GOT3 (cell line): ENCODE measurements around the gene CCNE1.
"Not testable (repeated sequence)": the region's sequence is repeated elsewhere in the genome, so short reads cannot be mapped to it uniquely, and the experiment has no call there.

Source experiments
- DNase-seq: peaks from one replicate; lab custom pipeline; 2025; ENCODE audit warnings: mixed read lengths; lab: John Stamatoyannopoulos, UW

CCNE1 gene

DNA sequence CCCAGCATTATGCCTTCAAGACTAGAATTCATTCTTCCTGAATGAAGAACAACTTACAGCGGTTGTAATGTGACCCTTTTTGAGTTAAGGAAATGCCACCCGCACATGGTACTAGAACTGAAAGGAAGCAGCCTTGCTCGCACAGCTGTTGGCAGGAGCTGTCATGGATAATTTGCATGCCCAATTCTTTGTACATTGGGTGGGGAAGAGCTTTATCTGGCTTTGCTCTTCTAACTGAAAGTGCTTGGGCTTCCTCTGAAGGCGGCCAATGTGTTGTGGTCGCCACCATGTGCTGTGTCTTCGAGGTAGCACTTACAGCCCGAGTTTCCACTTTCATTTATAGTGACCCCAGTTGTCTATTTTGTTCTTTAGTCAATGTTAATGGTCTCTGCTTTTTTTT, 3.4 kb downstream of the CCNE1 start:
- DNase-seq = no peak

- DNase-seq = no peak
These were observed 5.5 kb downstream of the CCNE1 start for GRCh38 chr19:29817316-29817715.

GRCh38 chr19:29819300-29819699, 7.5 kb downstream of the CCNE1 start:
- no peak for DNase-seq

DNA sequence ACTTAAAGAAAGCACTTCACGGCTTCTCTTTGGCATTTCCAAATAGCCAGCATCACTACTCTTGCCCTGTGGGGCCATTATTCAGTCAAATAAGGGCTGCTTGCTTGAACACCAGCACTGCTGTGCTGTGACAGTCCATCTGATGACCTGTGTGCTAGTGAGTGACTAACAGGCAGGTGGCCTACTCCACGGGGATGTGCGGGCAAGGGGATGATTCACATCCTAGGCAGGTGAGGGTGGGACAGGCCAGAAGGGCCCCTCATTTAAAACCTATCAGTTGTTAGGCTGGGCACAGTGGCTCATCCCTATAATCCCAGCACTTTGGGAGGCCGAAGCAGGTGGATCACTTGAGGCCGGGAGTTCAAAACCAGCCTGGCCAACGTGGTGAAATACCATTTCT, 8.2 kb downstream of the CCNE1 start:
- DNase-seq = no peak

GRCh38 chr19:29823581-29824330, 12.0 kb downstream of the CCNE1 start:
- no peak for DNase-seq

- DNase-seq = not testable (repeated sequence)
These were observed 13.5 kb downstream of the CCNE1 start for GRCh38 chr19:29825263-29825662.

DNA sequence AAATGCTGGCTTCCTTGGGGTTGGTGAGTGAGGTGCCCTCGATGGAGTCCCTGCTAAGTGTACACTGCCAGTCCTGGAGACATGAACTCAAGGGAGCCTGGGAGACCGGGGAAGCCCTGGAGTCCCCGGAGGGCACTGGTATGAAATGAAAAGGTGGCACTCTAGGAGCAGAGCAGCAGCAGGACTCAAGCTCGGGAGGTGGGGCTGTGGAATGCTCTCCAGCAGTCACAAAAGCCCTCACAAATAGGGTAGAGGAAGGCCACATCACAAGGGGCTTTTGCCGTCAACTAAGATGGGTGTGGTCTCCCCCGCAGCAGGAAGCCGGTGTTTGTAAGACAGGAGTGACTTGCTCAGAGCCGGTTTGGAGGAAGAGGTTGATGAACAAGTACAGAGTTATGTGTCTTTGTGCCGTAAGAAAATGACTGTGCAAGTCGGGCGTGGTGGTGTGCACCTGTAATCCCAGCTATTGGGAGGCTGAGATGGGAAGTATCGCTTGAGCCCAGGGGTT, 19.3 kb downstream of the CCNE1 start:
- no peak for DNase-seq

DNA sequence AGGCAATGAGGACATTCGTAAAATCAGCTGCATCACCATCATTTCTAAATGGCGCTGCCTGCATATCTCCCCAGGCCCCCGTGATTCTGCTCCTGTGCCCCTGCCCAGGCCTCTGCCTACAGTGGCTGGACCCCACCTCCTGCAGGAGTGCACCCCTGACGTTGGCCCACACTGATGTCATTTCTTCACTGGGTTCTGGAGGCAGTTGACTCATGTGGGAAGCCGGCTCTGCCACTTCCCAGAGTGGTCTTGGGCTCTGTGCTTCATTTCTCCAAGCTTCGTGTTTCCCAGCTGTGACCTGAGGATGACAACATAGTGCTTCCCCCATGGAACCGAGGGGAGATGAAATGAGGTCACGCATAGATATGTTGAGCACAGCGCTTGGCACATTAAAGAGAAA, 19.9 kb downstream of the CCNE1 start:
- no peak for DNase-seq

DNA sequence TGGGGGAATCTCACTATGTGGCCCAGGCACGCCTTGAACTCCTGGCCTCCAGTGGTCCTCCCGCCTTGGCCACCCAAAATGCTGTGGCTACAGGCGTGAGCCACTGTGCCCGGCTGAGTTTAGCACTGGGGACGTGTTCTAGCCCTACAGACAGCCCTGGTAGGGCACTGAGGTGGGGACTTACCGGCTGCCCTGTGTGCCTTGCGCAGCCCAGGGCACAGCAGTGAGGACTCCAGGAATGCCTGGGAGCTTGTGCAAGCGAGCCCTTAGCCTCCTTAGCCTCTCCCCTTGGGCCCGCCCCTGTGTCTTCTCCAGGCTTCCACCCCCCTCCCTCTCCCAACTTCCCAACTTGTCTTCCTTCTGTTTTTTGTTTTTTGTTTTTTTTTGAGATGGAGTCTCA, 21.0 kb downstream of the CCNE1 start:
- DNase-seq = no peak

GRCh38 chr19:29833614-29834261, 21.9 kb downstream of the CCNE1 start:
- DNase-seq = no peak

DNA sequence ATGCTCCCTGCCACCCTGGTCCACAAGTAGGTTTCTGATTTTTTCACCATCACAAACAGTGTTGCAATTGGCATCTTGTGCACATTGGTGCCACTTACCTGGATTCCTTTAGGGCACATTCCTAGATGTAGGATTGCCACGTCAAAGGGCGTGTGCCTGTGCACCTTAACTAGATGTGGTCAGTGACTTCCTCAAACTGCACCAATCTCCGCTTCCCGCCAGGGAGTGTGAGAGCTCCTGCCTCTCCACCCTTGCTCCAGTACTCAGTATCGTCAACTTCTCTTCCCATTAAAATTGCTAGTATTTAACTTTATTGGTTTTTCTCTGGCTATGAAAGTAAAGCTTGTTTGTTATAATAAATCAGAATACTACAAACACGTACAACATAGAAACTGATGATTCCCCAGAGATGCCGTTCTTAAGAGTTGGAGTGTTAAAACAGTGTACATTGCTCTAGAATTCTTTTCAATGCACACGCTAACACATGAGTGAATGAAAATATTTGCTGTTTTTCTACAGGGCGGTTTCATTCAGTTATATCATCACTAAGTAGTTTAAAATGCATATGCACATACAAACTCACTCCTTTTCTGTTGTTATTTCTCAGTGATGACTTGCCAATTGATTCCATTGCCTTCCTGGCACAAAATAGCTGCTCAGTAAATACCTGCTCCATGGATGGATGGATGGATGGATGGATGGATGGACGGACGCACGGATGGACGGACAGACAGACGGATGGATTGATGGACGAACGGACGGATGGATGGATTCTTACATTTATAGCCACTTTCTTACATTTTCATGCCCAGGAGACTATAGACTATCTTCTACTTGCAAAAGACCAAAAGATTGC, 23.4 kb downstream of the CCNE1 start:
- DNase-seq = no peak

DNA sequence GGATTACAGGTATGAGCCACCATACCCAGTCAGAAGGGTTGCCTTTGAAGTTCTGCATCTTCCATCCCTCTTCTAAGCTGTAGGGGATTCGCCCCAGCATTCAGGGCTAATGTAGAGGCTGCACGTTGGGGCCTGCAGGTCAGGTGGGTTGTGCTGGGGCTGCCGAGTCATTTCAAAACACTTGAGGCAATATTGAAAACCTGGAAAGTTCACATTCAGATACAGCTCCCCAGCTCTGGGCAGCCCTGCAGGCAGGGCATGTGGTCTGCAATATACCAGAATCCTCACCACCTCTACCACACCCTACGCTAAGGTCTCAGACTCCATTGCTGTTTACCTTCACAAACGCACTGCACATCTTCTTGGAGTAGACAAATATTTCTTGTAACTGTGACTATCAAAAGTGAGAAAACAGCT, 24.6 kb downstream of the CCNE1 start:
- DNase-seq = no peak

GRCh38 chr19:29837448-29837981, 25.7 kb downstream of the CCNE1 start:
- no peak for DNase-seq

DNA sequence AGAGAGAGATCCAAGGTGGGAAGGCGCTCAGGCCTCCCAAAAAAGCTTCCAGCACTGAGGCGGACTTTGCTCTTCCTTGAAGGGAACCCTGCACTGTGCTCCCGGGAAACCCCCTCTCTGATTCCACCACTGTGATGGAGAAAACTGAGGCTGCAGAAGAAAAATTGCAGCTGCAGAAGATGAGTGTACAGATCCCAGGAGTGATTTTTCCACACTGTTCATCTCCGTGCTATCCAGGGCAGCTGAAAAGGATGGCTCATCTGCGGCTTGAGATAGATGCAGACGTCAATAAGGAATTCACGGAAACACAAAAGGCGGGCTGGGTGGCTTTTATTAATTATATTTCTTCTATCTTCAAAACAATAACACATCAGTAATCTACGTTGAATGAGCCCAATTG, 26.2 kb downstream of the CCNE1 start:
- no peak for DNase-seq

DNA sequence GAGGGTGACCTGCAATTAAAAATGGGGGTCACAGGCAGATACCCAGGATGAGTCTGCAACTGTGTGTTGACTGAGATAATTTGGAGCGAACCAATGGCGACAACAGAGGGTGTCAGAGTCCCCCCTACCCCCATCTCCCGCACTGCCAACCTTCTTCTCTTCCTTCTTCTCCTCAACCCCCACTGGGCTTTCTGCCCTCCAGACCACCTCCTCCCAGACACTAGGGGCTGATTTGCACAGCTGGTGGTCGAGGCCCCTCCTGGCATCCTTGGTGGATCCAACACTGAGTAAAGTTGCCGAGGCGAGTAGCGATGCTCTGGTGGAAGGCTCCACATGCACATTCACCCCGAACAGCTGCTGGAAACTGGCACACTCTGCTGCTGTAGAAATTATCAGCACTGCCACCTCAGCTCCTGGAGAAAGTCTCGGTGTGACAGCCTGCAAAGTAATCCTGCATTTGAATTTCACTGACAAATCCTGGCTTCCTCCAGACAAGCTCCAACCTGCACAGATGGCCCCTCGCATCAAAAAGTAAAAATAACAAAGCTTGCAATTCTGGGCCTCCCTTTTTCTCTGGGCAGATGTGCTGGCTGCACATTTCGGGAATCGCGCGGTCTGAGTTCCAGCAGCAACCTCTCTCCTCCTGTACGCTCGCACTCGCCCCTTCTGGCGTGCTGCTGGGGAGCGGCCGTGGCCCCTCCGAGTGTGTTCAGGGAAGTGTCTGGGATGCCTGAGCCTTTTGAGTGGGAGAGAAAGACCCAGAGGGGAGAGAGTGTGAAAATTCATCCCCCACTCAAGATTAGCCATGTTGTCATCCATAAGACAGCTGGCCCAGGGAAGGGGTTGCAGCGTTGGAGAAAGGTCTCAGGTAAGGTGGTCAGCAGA, 28.5 kb downstream of the CCNE1 start:
- no peak for DNase-seq

DNA sequence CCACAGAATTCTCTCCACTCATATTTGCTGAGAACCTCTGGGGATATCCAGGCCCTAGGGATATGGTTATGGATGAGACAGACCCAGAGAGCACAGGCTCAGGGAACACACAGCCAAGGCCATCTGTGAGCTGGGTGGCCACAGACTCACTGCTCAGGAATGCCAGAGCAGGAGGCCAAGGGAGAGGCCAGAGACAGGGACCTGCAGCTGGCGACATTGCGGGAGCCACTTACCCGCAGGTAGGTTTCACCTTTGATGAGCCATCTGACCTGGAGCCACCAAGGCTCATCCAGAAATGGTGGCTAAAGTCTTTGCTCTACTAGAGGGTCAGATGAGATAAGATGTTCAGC, 29.4 kb downstream of the CCNE1 start:
- DNase-seq = no peak

DNA sequence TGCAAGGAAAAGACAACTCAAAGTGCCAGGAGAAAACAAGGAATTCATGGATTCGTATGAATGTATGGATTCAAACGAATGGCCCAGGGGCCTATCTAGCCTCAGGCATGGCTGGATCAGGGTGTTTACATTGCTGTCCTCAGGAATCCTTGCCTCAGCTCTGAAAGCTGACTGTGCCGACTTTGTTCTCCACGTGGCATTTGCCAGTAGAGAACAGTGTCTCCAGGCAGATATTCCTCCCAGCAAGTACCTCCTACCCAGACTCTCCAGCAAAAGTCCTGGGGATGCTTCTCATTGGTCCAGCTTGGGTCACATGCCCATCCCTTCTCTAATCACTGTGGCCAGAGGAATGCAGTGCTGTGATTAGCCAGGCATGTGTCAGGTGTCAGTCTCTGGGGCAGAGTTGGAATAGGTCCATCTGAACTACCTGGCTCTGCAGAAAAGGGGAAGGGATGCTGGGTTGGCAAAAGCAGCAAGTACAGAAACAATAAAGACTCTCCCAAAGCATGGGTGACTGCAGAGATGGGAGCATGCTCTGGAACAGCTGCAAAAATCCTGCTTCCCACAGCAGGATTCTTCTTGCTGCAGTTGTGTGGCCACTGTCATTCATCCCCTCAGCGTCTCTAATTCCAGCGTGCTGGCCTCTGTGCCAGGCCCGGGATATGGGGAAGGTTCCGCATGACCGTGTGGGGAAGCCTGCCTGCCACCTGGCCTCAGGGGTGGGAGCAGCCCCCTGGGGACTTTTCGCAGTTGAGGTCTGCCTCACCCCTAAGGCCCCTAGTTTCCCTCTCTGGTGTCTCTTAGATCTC, 30.0 kb downstream of the CCNE1 start:
- no peak for DNase-seq

- no peak for DNase-seq
These were observed 30.8 kb downstream of the CCNE1 start for GRCh38 chr19:29842471-29843179.

- no peak for DNase-seq
These were observed 31.6 kb downstream of the CCNE1 start for GRCh38 chr19:29843180-29844051.
